ENCODE data around the gene PCED1B. TPM values are rescaled to one million over a fixed set of nuclear protein-coding genes. Genes with fewer than 3 reads are reported as not detected.

PCED1B gene
- total RNA-seq, 1 experiment from 2014 or later, result 0.86 TPM

DNA sequence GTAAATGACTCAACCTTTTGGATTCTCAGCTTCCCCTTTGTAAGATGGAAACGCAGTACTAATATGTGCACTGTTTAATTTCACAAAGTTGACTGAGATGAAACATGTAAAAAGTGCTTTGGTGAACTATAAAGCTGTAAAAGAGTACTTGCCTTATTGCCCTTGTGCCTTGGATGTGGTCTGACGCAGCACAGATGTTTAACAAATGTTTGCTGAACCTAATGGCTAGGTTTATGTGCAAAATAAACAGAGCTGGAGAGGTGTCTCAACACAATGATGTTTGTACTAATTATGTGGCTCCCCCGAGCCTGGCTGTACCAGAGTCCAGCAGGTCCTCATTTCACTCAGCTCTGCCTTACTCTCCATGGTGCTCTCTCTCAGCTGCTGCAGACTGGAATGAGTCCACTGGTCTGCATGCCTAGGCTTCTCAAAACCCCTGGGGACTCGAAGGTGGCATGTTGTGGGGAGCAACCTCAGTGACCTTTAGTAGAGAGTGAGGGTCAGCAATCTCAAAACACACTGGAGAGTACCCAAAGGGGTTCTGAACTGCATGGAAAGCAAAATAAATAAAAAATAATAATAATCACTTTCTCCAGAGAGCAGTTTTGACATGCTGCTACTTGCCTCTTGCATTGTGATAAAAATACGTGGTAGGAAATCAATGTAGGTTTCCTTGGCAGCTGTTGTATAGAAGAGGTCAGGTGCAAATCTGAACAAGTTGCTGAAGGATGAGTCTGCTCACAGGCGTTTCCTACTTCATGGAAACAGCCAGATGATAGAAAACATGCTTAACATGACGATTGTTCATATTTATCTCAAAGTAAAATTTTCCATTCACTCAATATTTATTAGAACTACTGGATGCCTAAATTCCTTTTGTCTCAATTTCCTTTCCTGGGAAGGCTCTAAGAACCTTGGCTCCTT lies 8.9 kb downstream of the PCED1B start:
- Histone ChIP-seq H3K4me3 (replicated peaks in 1 of 2; ENCODE audit: low read depth in 1 of 2, low read length in 2 of 2) (no peak overlapping the region), H3K9me3 (ENCODE audit: control insufficient read depth in 1 of 2, insufficient read depth in 1 of 2, low read depth in 1 of 2, low read length in 2 of 2) (no peaks in the 10 kb centered on the region), H3K4me1 (ENCODE audit: control insufficient read depth in 1 of 2, insufficient read depth in 2 of 2, low read length in 2 of 2) (peaks cover 4 to 41% of the 10 kb centered on the region in 2 experiments), H3K9ac (ENCODE audit: low read length) (no peak overlapping the region), H3K4me2 (ENCODE audit: low read length) (no peak overlapping the region), H4K20me1 (ENCODE audit: insufficient read depth) (no peaks in the 10 kb centered on the region), H3K27me3 (ENCODE audit: insufficient read depth, low read length) (no peaks in the 10 kb centered on the region), H2AFZ (ENCODE audit: low read depth, low read length, poor library complexity, severe bottlenecking) (no peak overlapping the region), H3K79me2 (ENCODE audit: insufficient read depth, low read length) (no peaks in the 10 kb centered on the region), H3K9me2 (ENCODE audit: insufficient read depth) (no peaks in the 10 kb centered on the region), H3K36me3 (ENCODE audit: control insufficient read depth in 1 of 2, insufficient read depth in 2 of 2, low read length in 2 of 2) (no peaks in the 10 kb centered on the region), H3K27ac (ENCODE audit: low read depth, low read length) (no peak overlapping the region)
- no peak for TF ChIP-seq EZH2 (IDR thresholded peaks at IDR 0.05)
- TF ChIP-seq YY1 (IDR thresholded peaks at IDR 0.05; ENCODE audit: extremely low read depth, insufficient replicate concordance, low read depth, low read length), result no peak
- TF ChIP-seq SP1 (IDR thresholded peaks at IDR 0.05; ENCODE audit: low read depth), result no peak
- TF ChIP-seq SIN3A (IDR thresholded peaks at IDR 0.05; ENCODE audit: low read depth), result no peak
- TF ChIP-seq EZH2phosphoT487 (IDR thresholded peaks at IDR 0.05; ENCODE audit: borderline replicate concordance), result no peak
- TF ChIP-seq, protein P1, sequence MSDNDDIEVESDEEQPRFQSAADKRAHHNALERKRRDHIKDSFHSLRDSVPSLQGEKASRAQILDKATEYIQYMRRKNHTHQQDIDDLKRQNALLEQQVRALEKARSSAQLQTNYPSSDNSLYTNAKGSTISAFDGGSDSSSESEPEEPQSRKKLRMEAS (IDR thresholded peaks at IDR 0.05), result no peak
- no peak for TF ChIP-seq ZNF274 (IDR thresholded peaks at IDR 0.05; ENCODE audit: low read depth, low read length)
- TF ChIP-seq, protein P2, sequence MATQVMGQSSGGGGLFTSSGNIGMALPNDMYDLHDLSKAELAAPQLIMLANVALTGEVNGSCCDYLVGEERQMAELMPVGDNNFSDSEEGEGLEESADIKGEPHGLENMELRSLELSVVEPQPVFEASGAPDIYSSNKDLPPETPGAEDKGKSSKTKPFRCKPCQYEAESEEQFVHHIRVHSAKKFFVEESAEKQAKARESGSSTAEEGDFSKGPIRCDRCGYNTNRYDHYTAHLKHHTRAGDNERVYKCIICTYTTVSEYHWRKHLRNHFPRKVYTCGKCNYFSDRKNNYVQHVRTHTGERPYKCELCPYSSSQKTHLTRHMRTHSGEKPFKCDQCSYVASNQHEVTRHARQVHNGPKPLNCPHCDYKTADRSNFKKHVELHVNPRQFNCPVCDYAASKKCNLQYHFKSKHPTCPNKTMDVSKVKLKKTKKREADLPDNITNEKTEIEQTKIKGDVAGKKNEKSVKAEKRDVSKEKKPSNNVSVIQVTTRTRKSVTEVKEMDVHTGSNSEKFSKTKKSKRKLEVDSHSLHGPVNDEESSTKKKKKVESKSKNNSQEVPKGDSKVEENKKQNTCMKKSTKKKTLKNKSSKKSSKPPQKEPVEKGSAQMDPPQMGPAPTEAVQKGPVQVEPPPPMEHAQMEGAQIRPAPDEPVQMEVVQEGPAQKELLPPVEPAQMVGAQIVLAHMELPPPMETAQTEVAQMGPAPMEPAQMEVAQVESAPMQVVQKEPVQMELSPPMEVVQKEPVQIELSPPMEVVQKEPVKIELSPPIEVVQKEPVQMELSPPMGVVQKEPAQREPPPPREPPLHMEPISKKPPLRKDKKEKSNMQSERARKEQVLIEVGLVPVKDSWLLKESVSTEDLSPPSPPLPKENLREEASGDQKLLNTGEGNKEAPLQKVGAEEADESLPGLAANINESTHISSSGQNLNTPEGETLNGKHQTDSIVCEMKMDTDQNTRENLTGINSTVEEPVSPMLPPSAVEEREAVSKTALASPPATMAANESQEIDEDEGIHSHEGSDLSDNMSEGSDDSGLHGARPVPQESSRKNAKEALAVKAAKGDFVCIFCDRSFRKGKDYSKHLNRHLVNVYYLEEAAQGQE (IDR thresholded peaks at IDR 0.05; ENCODE audit: low read depth), result no peak
- TF ChIP-seq EGR1 (IDR thresholded peaks at IDR 0.05; ENCODE audit: low read depth), result no peak
- TF ChIP-seq, protein P3, sequence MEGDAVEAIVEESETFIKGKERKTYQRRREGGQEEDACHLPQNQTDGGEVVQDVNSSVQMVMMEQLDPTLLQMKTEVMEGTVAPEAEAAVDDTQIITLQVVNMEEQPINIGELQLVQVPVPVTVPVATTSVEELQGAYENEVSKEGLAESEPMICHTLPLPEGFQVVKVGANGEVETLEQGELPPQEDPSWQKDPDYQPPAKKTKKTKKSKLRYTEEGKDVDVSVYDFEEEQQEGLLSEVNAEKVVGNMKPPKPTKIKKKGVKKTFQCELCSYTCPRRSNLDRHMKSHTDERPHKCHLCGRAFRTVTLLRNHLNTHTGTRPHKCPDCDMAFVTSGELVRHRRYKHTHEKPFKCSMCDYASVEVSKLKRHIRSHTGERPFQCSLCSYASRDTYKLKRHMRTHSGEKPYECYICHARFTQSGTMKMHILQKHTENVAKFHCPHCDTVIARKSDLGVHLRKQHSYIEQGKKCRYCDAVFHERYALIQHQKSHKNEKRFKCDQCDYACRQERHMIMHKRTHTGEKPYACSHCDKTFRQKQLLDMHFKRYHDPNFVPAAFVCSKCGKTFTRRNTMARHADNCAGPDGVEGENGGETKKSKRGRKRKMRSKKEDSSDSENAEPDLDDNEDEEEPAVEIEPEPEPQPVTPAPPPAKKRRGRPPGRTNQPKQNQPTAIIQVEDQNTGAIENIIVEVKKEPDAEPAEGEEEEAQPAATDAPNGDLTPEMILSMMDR (IDR thresholded peaks at IDR 0.05 in 2 of 3, conservative IDR thresholded peaks at IDR 0.05 in 1 of 3; ENCODE audit: borderline replicate concordance in 1 of 3, insufficient read depth in 1 of 3, low read depth in 2 of 3, low read length in 2 of 3), result no peak
- no peak for TF ChIP-seq CBX3 (IDR thresholded peaks at IDR 0.05; ENCODE audit: low read depth)
- no peak for TF ChIP-seq POLR2AphosphoS5 (IDR thresholded peaks at IDR 0.05; ENCODE audit: low read depth, low read length)
- TF ChIP-seq ELF1 (IDR thresholded peaks at IDR 0.05; ENCODE audit: borderline replicate concordance, low read depth), result no peak
- no peak for TF ChIP-seq TCF7L2 (IDR thresholded peaks at IDR 0.05; ENCODE audit: borderline replicate concordance, extremely low read depth, insufficient read depth, insufficient read length)
- ChIA-PET POLR2A (no interaction called here), RAD21 (ENCODE audit: low non-redundant PET in 1 of 2, low total read pairs in 2 of 2, uncharacterized antibody in 2 of 2, unreplicated experiment in 2 of 2) (no interaction called here), CTCF (no interaction called here)
- DNase-seq (ENCODE audit: low read depth, low spot score), result no peak
- BruUV-seq (replicated peaks), result no TSS peak
- ATAC-seq, result no peak; the same call in 1 of the 2 replicates
- intact Hi-C loops (cut with micrococcal nuclease), result no loop called here

Measured in HCT116 (cell line).